ENCODE measurements around the gene PRKCZ. TPM values are rescaled to one million over a fixed set of nuclear protein-coding genes. Genes with fewer than 3 reads are reported as not detected.

The PRKCZ gene
- total RNA-seq, 2 donors from 2014 or later: 34.5 to 46.7 TPM

DNA sequence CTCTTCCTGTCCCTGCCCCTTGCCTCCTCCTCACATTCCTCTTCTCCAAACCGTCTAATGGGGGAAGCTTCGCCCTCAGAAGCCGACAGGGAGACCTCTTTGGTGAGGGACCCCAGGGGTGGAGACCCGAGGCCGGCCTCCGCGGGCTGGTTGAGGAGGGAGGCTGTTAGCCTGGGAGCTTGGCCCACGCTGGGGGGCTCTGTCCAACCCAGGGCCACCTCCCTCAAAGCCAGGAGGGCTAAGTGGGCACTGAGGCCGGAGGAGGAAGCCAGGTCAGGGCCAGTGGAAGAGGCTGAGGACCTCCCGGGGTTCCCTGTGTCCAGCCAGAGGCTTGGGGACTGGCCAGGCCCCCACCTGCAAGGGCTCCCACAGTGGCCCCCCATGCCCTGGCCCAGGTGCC, 25.8 kb upstream of the PRKCZ start:
- H3K9me3 ChIP-seq: no peaks in the 10 kb centered on the region
- H3K27me3 ChIP-seq (replicated peaks; ENCODE audit: insufficient read depth): peaks cover 26% of the 10 kb centered on the region
- DNase-seq (ENCODE audit: low spot score): no peak
- no peaks in the 10 kb centered on the region for H3K36me3 ChIP-seq
- intact Hi-C loops (cut with DNase I): no loop called here
- 89% methylated on average over 10 of the region's 10 CpGs for WGBS
- no peak overlapping the region for H3K4me3 ChIP-seq
- TF ChIP-seq POLR2AphosphoS5 (IDR thresholded peaks at IDR 0.05) (no peak), POLR2A (IDR thresholded peaks at IDR 0.05) (no peak), CTCF (IDR thresholded peaks at IDR 0.05) (no peak)
- H3K4me1 ChIP-seq (replicated peaks): no peaks in the 10 kb centered on the region
- no peak overlapping the region for H3K27ac ChIP-seq

GRCh38 chr1:2024887-2025286, 25.3 kb upstream of the PRKCZ start:
- Histone ChIP-seq H3K36me3 (no peaks in the 10 kb centered on the region), H3K9me3 (no peaks in the 10 kb centered on the region), H3K4me1 (replicated peaks) (no peaks in the 10 kb centered on the region), H3K4me3 (no peak overlapping the region), H3K27me3 (replicated peaks; ENCODE audit: insufficient read depth) (peaks cover 23% of the 10 kb centered on the region), H3K27ac (no peak overlapping the region)
- DNase-seq (ENCODE audit: low spot score): no peak
- intact Hi-C loops (cut with DNase I): no loop called here
- 85% methylated on average over 8 of the region's 18 CpGs for WGBS
- TF ChIP-seq POLR2AphosphoS5 (IDR thresholded peaks at IDR 0.05): no peak
- no peak for TF ChIP-seq POLR2A (IDR thresholded peaks at IDR 0.05)
- no peak for TF ChIP-seq CTCF (IDR thresholded peaks at IDR 0.05)

DNA sequence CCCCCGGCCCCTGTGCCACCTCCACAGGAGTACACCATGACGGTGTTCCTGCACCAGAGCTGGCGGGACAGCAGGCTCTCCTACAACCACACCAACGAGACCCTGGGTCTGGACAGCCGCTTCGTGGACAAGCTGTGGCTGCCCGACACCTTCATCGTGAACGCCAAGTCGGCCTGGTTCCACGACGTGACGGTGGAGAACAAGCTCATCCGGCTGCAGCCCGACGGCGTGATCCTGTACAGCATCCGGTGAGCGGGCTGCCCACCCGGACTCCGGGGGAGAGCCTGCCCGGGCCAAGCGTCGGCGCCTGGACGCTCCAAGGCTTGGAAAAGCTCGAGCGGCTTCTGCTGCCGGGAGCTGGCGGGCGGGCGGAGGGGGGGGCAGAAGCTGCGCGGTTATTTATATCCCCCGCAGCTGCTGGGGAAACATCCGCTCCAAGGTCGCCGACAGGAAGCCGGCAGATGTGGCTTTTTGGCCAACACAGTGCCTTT, 24.7 kb upstream of the PRKCZ start:
- Histone ChIP-seq H3K36me3 (no peaks in the 10 kb centered on the region), H3K4me3 (no peak overlapping the region), H3K27me3 (replicated peaks; ENCODE audit: insufficient read depth) (peaks cover 17% of the 10 kb centered on the region), H3K27ac (no peak overlapping the region), H3K4me1 (replicated peaks) (no peaks in the 10 kb centered on the region), H3K9me3 (no peaks in the 10 kb centered on the region)
- intact Hi-C loops (cut with DNase I): no loop called here
- TF ChIP-seq POLR2AphosphoS5 (IDR thresholded peaks at IDR 0.05) (no peak), POLR2A (IDR thresholded peaks at IDR 0.05) (no peak), CTCF (IDR thresholded peaks at IDR 0.05) (no peak)
- DNase-seq (ENCODE audit: low spot score): no peak
- WGBS: 51% methylated on average over 39 of the region's 39 CpGs

DNA sequence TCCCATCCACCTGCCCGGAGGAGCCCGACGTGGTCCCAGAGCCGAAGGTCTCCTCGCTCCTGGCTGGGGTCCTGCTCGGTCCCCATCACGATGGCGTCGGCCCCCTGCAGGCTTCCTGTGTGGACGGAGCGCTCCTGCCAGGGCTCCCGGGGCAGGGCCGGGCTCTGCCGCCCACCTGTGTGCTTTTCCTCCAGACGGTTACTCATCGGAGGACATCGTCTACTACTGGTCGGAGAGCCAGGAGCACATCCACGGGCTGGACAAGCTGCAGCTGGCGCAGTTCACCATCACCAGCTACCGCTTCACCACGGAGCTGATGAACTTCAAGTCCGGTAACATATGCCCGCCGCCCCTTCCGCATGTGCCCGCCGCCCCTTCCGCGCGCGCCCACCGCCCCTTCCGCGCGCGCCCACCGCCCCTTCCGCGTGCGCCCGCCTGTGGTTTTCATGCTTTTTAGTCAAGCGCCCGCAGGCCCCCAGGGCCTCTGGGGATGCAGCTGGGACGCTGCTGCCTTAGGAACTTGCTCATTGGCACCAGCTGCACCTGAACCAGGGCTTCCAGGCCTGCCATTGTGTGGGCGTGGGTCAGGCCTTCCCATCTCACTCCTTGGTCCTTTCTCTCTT, 22.1 kb upstream of the PRKCZ start:
- Histone ChIP-seq H3K4me1 (replicated peaks) (no peaks in the 10 kb centered on the region), H3K27me3 (replicated peaks; ENCODE audit: insufficient read depth) (peaks cover 6% of the 10 kb centered on the region), H3K36me3 (no peaks in the 10 kb centered on the region), H3K27ac (no peak overlapping the region), H3K9me3 (no peaks in the 10 kb centered on the region), H3K4me3 (no peak overlapping the region)
- DNase-seq (ENCODE audit: low spot score): no peak
- no peak for TF ChIP-seq CTCF (IDR thresholded peaks at IDR 0.05)
- TF ChIP-seq POLR2AphosphoS5 (IDR thresholded peaks at IDR 0.05): no peak
- TF ChIP-seq POLR2A (IDR thresholded peaks at IDR 0.05): no peak
- intact Hi-C loops (cut with DNase I): no loop called here
- 87% methylated on average over 46 of the region's 46 CpGs for whole genome bisulfite sequencing

GRCh38 chr1:2028870-2029560, 21.2 kb upstream of the PRKCZ start:
- Histone ChIP-seq H3K4me1 (replicated peaks) (no peaks in the 10 kb centered on the region), H3K27ac (no peak overlapping the region), H3K9me3 (no peaks in the 10 kb centered on the region), H3K4me3 (no peak overlapping the region), H3K27me3 (replicated peaks; ENCODE audit: insufficient read depth) (peaks cover 5% of the 10 kb centered on the region), H3K36me3 (no peaks in the 10 kb centered on the region)
- DNase-seq (ENCODE audit: low spot score): no peak
- 79% methylated on average over 25 of the region's 26 CpGs for WGBS
- intact Hi-C loops (cut with DNase I): no loop called here
- TF ChIP-seq POLR2A (IDR thresholded peaks at IDR 0.05) (no peak), CTCF (IDR thresholded peaks at IDR 0.05) (no peak), POLR2AphosphoS5 (IDR thresholded peaks at IDR 0.05) (no peak)
